ENCODE measurements around the gene HS3ST2. TPM values are rescaled to one million over a fixed set of nuclear protein-coding genes. Genes with fewer than 3 reads are reported as not detected.

HS3ST2 gene
- total and polyA plus RNA-seq, 2 experiments from 2014 or later = 1.4 to 3.2 TPM

GRCh38 chr16:22886927-22887326 is 73.0 kb downstream of the HS3ST2 start:
- TF ChIP-seq STAT1 (IDR thresholded peaks at IDR 0.05; ENCODE audit: unreplicated experiment) = no peak
- no peak for TF ChIP-seq ZNF462 (CRISPR knock-in tag; IDR thresholded peaks at IDR 0.05)
- TF ChIP-seq EZH2phosphoT487 (IDR thresholded peaks at IDR 0.05; ENCODE audit: unreplicated experiment) = no peak
- no peak for TF ChIP-seq EZH2 (IDR thresholded peaks at IDR 0.05; ENCODE audit: low read depth, unreplicated experiment)
- no peak for TF ChIP-seq CREB1 (CRISPR knock-in tag; IDR thresholded peaks at IDR 0.05; ENCODE audit: low read depth)
- no peak for TF ChIP-seq ZNF114 (CRISPR knock-in tag; IDR thresholded peaks at IDR 0.05)
- no peak for TF ChIP-seq REST (IDR thresholded peaks at IDR 0.05; ENCODE audit: unreplicated experiment)
- no peak for TF ChIP-seq ETS1 (IDR thresholded peaks at IDR 0.05)
- no peak for TF ChIP-seq ZNF331 (CRISPR knock-in tag; IDR thresholded peaks at IDR 0.05; ENCODE audit: low read depth)
- no peak for TF ChIP-seq NANOG (IDR thresholded peaks at IDR 0.05; ENCODE audit: borderline replicate concordance)
- TF ChIP-seq JUNB (IDR thresholded peaks at IDR 0.05; ENCODE audit: unreplicated experiment) = no peak
- no peak overlapping the region for H3K27ac ChIP-seq (ENCODE audit: low read depth)
- H3K79me2 ChIP-seq (replicated peaks; ENCODE audit: insufficient read depth) = no peaks in the 10 kb centered on the region
- H2AFZ ChIP-seq = no peak overlapping the region
- no peaks in the 10 kb centered on the region for H3F3A ChIP-seq (replicated peaks; ENCODE audit: low read depth)
- H3K9me3 Mint-ChIP-seq = no peaks in the 10 kb centered on the region
- H3K4me2 ChIP-seq = no peak overlapping the region
- no peaks in the 10 kb centered on the region for H3K9me2 ChIP-seq (ENCODE audit: insufficient read depth)
- peaks cover 8% of the 10 kb centered on the region for H3K27me3 Mint-ChIP-seq (ENCODE audit: insufficient read depth, low read depth, poor library complexity)
- ATAC-seq (no peak), DNase-seq (ENCODE audit: low spot score) (no peak)
- H3K27ac Mint-ChIP-seq = no peak overlapping the region
- no peaks in the 10 kb centered on the region for H3K36me3 Mint-ChIP-seq (ENCODE audit: low read depth)
- peaks cover 7% of the 10 kb centered on the region; the same call in 1 of the 2 replicates for H3K4me1 ChIP-seq (ENCODE audit: insufficient read depth)
- H3K36me3 ChIP-seq (ENCODE audit: insufficient read depth) = no peaks in the 10 kb centered on the region
- no peak overlapping the region for H3K4me3 Mint-ChIP-seq
- no peaks in the 10 kb centered on the region for H3K27me3 ChIP-seq (ENCODE audit: insufficient read depth)
- peaks cover 20% of the 10 kb centered on the region for H3K4me1 Mint-ChIP-seq
- no peak overlapping the region for H3K4me3 ChIP-seq
- no peaks in the 10 kb centered on the region; the same call in 1 of the 2 replicates for H4K20me1 ChIP-seq (replicated peaks; ENCODE audit: insufficient read depth)

Measured in GM23338 (cell line).